GM23338 (cell line): ENCODE measurements around the gene FHDC1. TPM values are rescaled to one million over a fixed set of nuclear protein-coding genes. Genes with fewer than 3 reads are reported as not detected.

ENCODE experiments used
- ATAC-seq: fragments of 200-7000 bp; cut with Tn5 transposase; 3 replicates; pipeline ENCODE4 v1.9.1; 2020
- DNase-seq: peaks from one replicate; pipeline ENCODE4 v3.0.0-alpha.2; 2015; ENCODE audit warnings: low spot score
- H2AFZ ChIP-seq: fragments of 200-600 bp; sonication (generic); 2 replicates; pipeline ENCODE4 v1.8.0; 2016; ENCODE audit warnings: antibody characterized with exemption, mild to moderate bottlenecking, moderate library complexity
- H3F3A ChIP-seq: fragments of 200-600 bp; sonication (generic); replicated peaks from 2 replicates; pipeline ENCODE4 v1.8.0; 2017; ENCODE audit warnings: antibody characterized with exemption, mixed run types, low read depth
- H3K27ac ChIP-seq: fragments of 200-600 bp; sonication (generic); 2 replicates; pipeline ENCODE4 v1.6.1; 2016; ENCODE audit warnings: low read depth
- H3K27me3 ChIP-seq: fragments of 200-600 bp; sonication (generic); 2 replicates; pipeline ENCODE4 v1.8.0; 2016; ENCODE audit warnings: mild to moderate bottlenecking, mixed run types, moderate library complexity; ENCODE audit not compliant: insufficient read depth
- H3K36me3 ChIP-seq: fragments of 200-600 bp; sonication (generic); 2 replicates; pipeline ENCODE4 v1.8.0; 2016; ENCODE audit warnings: mild to moderate bottlenecking; ENCODE audit not compliant: insufficient read depth
- H3K4me1 ChIP-seq: fragments of 200-600 bp; sonication (generic); 2 replicates; pipeline ENCODE4 v1.8.0; 2016; ENCODE audit warnings: mild to moderate bottlenecking, moderate library complexity; ENCODE audit not compliant: insufficient read depth
- H3K4me2 ChIP-seq: fragments of 200-600 bp; sonication (generic); 2 replicates; pipeline ENCODE4 v1.7.1; 2017; ENCODE audit warnings: mixed run types
- H3K4me3 ChIP-seq: fragments of 200-600 bp; sonication (generic); 2 replicates; pipeline ENCODE4 v1.6.1; 2016; ENCODE audit warnings: mixed run types
- H3K79me2 ChIP-seq: fragments of 200-600 bp; sonication (generic); replicated peaks from 2 replicates; pipeline ENCODE4 v1.8.0; 2017; ENCODE audit warnings: mild to moderate bottlenecking; ENCODE audit not compliant: insufficient read depth
- H3K9me2 ChIP-seq: fragments of 200-600 bp; sonication (generic); 2 replicates; pipeline ENCODE4 v1.8.0; 2017; ENCODE audit not compliant: insufficient read depth
- H4K20me1 ChIP-seq: fragments of 200-600 bp; sonication (generic); replicated peaks from 2 replicates; pipeline ENCODE4 v1.8.0; 2017; ENCODE audit warnings: mild to moderate bottlenecking; ENCODE audit not compliant: insufficient read depth
- H3K27ac Mint-ChIP-seq: 2 replicates; pipeline ENCODE4 v1.8.0; 2020; ENCODE audit warnings: inconsistent platforms, mild to moderate bottlenecking, moderate library complexity, mixed read lengths
- H3K27me3 Mint-ChIP-seq: 3 replicates; pipeline ENCODE4 v1.8.0; 2022; ENCODE audit warnings: low read depth, mild to moderate bottlenecking, moderate library complexity, mixed read lengths, inconsistent platforms; ENCODE audit not compliant: insufficient read depth, poor library complexity
- H3K36me3 Mint-ChIP-seq: 3 replicates; pipeline ENCODE4 v1.8.0; 2021; ENCODE audit warnings: low read depth, mild to moderate bottlenecking, inconsistent platforms, moderate library complexity, mixed read lengths
- H3K4me1 Mint-ChIP-seq: 3 replicates; pipeline ENCODE4 v1.8.0; 2020; ENCODE audit warnings: mild to moderate bottlenecking, inconsistent platforms, mixed read lengths
- H3K4me3 Mint-ChIP-seq: 3 replicates; pipeline ENCODE4 v1.8.0; 2021; ENCODE audit warnings: moderate library complexity, mild to moderate bottlenecking, inconsistent platforms, mixed read lengths
- H3K9me3 Mint-ChIP-seq: 3 replicates; pipeline ENCODE4 v1.8.0; 2020; ENCODE audit warnings: moderate library complexity, mild to moderate bottlenecking, inconsistent platforms, mixed read lengths
- CREB1 ChIP-seq: fragments of 250-450 bp; sonication (Bioruptor Pico); IDR thresholded peaks from 2 replicates; pipeline ENCODE4 v1.5.0; 2020; ENCODE audit warnings: low read depth, mild to moderate bottlenecking, moderate library complexity
- EZH2 ChIP-seq: fragments of 200-600 bp; sonication (generic); IDR thresholded peaks from one replicate; pipeline ENCODE4 v1.8.0; 2017; ENCODE audit warnings: antibody characterized with exemption, mild to moderate bottlenecking, low read depth; ENCODE audit not compliant: unreplicated experiment
- EZH2phosphoT487 ChIP-seq: fragments of 200-600 bp; sonication (generic); IDR thresholded peaks from one replicate; pipeline ENCODE4 v1.8.1; 2018; ENCODE audit warnings: antibody characterized with exemption; ENCODE audit not compliant: unreplicated experiment
- JUNB ChIP-seq: IDR thresholded peaks from one replicate; pipeline ENCODE4 v1.6.1; 2016; ENCODE audit warnings: antibody characterized with exemption; ENCODE audit not compliant: unreplicated experiment
- NANOG ChIP-seq: IDR thresholded peaks from 2 replicates; pipeline ENCODE4 v1.6.1; 2016; ENCODE audit warnings: antibody characterized with exemption, borderline replicate concordance
- POLR2AphosphoS5 ChIP-seq: IDR thresholded peaks from 2 replicates; pipeline ENCODE4 v1.6.1; 2016; ENCODE audit warnings: antibody characterized with exemption, low read depth
- STAT1 ChIP-seq: IDR thresholded peaks from one replicate; pipeline ENCODE4 v1.6.1; 2016; ENCODE audit warnings: antibody characterized with exemption; ENCODE audit not compliant: unreplicated experiment
- ZNF114 ChIP-seq: fragments of 250-450 bp; sonication (Bioruptor Pico); IDR thresholded peaks from 2 replicates; pipeline ENCODE4 v1.5.0; 2020; ENCODE audit warnings: mild to moderate bottlenecking, moderate library complexity
- ZNF331 ChIP-seq: fragments of 250-450 bp; sonication (Bioruptor Pico); IDR thresholded peaks from 2 replicates; pipeline ENCODE4 v1.5.0; 2020; ENCODE audit warnings: low read depth, mild to moderate bottlenecking, moderate library complexity
- polyA plus RNA-seq: library from polyadenylated mRNA; unstranded; fragments of >200 nt; fragmentation: Nextera tagmentation; extraction: Ambion mirVana; gene quantifications from 2 replicates; pipeline ENCODE4 v1.2.1, GENCODE V29; 2016
- total RNA-seq: library from RNA; depleted of rRNA; stranded (reverse); fragments of >200 nt; shearing (Covaris generic); gene quantifications from 2 replicates; pipeline ENCODE4 v1.2.3, GENCODE V29; 2014
- TF ChIP-seq, protein P1 (sequence below): fragments of 250-450 bp; sonication (Bioruptor Pico); IDR thresholded peaks from 2 replicates; pipeline ENCODE4 v1.5.0; 2020; ENCODE audit warnings: mild to moderate bottlenecking, moderate library complexity
- TF ChIP-seq, protein P2 (sequence below): IDR thresholded peaks from 2 replicates; pipeline ENCODE4 v1.6.1; 2016; ENCODE audit warnings: antibody characterized with exemption
- TF ChIP-seq, protein P3 (sequence below), 2 experiments: fragments of 200-600 bp in 1 of 2; sonication (generic) in 1 of 2; conservative IDR thresholded peaks; 2 replicates each; pipeline versions ENCODE4 v1.5.1 to v1.6.1; 2016 to 2017; ENCODE audit warnings: antibody characterized with exemption in 2 of 2, low read depth in 2 of 2, mild to moderate bottlenecking in 2 of 2, moderate library complexity in 1 of 2

Gene FHDC1
- total and polyA plus RNA-seq, 2 experiments from 2014 or later = 9.5 to 22.8 TPM

DNA sequence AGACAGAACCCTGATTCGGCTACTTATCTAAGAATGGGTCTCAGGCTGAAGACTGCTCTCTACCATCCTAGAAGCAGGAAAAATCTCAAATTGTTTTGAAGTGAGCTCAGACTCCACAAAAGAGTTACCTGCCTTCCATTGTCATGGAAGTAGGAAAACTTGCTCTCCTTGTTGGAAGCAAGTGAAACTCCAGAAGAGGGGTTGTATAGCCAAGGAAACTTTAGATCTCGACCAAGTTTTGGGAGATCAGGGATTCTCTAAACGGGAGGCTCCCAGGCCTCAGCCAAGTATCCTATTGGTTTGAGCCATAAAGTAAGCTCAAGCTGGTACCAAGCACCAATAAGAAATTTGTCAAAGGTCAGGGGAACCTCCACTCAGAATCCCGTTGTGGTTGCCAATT, 9.2 kb upstream of the FHDC1 start:
- peaks cover 57% of the 10 kb centered on the region for H3K4me1 Mint-ChIP-seq
- peaks cover 8% of the 10 kb centered on the region for H3K27me3 Mint-ChIP-seq
- peak overlapping the region; percentile 23 for H3K4me3 ChIP-seq
- DNase-seq (peak; percentile 72), ATAC-seq (peak; percentile 73)
- H3K27ac Mint-ChIP-seq = no peak overlapping the region
- H3K27me3 ChIP-seq = no peaks in the 10 kb centered on the region
- TF ChIP-seq, protein P1, sequence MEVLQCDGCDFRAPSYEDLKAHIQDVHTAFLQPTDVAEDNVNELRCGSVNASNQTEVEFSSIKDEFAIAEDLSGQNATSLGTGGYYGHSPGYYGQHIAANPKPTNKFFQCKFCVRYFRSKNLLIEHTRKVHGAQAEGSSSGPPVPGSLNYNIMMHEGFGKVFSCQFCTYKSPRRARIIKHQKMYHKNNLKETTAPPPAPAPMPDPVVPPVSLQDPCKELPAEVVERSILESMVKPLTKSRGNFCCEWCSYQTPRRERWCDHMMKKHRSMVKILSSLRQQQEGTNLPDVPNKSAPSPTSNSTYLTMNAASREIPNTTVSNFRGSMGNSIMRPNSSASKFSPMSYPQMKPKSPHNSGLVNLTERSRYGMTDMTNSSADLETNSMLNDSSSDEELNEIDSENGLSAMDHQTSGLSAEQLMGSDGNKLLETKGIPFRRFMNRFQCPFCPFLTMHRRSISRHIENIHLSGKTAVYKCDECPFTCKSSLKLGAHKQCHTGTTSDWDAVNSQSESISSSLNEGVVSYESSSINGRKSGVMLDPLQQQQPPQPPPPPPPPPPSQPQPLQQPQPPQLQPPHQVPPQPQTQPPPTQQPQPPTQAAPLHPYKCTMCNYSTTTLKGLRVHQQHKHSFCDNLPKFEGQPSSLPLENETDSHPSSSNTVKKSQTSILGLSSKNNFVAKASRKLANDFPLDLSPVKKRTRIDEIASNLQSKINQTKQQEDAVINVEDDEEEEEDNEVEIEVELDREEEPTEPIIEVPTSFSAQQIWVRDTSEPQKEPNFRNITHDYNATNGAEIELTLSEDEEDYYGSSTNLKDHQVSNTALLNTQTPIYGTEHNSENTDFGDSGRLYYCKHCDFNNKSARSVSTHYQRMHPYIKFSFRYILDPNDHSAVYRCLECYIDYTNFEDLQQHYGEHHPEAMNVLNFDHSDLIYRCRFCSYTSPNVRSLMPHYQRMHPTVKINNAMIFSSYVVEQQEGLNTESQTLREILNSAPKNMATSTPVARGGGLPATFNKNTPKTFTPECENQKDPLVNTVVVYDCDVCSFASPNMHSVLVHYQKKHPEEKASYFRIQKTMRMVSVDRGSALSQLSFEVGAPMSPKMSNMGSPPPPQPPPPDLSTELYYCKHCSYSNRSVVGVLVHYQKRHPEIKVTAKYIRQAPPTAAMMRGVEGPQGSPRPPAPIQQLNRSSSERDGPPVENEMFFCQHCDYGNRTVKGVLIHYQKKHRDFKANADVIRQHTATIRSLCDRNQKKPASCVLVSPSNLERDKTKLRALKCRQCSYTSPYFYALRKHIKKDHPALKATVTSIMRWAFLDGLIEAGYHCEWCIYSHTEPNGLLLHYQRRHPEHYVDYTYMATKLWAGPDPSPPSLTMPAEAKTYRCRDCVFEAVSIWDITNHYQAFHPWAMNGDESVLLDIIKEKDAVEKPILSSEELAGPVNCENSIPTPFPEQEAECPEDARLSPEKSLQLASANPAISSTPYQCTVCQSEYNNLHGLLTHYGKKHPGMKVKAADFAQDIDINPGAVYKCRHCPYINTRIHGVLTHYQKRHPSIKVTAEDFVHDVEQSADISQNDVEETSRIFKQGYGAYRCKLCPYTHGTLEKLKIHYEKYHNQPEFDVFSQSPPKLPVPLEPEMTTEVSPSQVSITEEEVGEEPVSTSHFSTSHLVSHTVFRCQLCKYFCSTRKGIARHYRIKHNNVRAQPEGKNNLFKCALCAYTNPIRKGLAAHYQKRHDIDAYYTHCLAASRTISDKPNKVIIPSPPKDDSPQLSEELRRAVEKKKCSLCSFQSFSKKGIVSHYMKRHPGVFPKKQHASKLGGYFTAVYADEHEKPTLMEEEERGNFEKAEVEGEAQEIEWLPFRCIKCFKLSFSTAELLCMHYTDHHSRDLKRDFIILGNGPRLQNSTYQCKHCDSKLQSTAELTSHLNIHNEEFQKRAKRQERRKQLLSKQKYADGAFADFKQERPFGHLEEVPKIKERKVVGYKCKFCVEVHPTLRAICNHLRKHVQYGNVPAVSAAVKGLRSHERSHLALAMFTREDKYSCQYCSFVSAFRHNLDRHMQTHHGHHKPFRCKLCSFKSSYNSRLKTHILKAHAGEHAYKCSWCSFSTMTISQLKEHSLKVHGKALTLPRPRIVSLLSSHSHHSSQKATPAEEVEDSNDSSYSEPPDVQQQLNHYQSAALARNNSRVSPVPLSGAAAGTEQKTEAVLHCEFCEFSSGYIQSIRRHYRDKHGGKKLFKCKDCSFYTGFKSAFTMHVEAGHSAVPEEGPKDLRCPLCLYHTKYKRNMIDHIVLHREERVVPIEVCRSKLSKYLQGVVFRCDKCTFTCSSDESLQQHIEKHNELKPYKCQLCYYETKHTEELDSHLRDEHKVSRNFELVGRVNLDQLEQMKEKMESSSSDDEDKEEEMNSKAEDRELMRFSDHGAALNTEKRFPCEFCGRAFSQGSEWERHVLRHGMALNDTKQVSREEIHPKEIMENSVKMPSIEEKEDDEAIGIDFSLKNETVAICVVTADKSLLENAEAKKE (CRISPR knock-in tag) = peak; percentile 93
- TF ChIP-seq JUNB (no peak), ZNF331 (CRISPR knock-in tag) (no peak)
- TF ChIP-seq, protein P2, sequence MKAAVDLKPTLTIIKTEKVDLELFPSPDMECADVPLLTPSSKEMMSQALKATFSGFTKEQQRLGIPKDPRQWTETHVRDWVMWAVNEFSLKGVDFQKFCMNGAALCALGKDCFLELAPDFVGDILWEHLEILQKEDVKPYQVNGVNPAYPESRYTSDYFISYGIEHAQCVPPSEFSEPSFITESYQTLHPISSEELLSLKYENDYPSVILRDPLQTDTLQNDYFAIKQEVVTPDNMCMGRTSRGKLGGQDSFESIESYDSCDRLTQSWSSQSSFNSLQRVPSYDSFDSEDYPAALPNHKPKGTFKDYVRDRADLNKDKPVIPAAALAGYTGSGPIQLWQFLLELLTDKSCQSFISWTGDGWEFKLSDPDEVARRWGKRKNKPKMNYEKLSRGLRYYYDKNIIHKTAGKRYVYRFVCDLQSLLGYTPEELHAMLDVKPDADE = no peak
- H4K20me1 ChIP-seq = no peaks in the 10 kb centered on the region
- peak overlapping the region; percentile 82 for H3K27ac ChIP-seq
- no peak overlapping the region for H2AFZ ChIP-seq
- H3K4me2 ChIP-seq = peak overlapping the region; percentile 58
- no peak overlapping the region for H3K4me3 Mint-ChIP-seq
- H3F3A ChIP-seq = no peaks in the 10 kb centered on the region
- peaks cover 53% of the 10 kb centered on the region for H3K4me1 ChIP-seq
- no peaks in the 10 kb centered on the region for H3K79me2 ChIP-seq
- peaks cover 2% of the 10 kb centered on the region for H3K9me3 Mint-ChIP-seq
- peaks cover under 1% of the 10 kb centered on the region; the same call in 1 of the 2 replicates for H3K36me3 ChIP-seq
- H3K36me3 Mint-ChIP-seq = peaks cover 4% of the 10 kb centered on the region; the same call in 2 of the 3 replicates
- no peaks in the 10 kb centered on the region; the same call in 1 of the 2 replicates for H3K9me2 ChIP-seq

DNA sequence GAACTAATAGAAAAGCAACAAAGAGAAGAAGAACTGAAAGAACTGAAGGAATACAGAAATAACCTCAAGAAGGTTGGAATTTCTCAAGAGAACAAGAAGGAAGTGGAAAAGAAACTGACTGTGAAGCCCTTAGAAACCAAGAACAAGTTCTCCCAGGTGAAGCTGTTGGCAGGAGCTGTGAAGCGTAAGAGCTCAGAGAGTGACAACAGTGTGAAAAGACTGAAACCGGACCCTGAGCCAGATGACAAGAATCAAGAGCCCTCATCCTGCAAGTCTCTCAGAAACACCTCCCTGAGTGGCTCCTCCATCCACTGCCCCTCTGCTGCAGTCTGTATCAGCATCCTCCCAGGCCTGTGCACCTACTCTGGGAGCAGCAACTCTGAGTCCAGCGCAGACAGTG, 8.4 kb upstream of the FHDC1 start:
- Mint-ChIP-seq H3K27ac (no peak overlapping the region), H3K27me3 (peaks cover 8% of the 10 kb centered on the region), H3K36me3 (peaks cover 2% of the 10 kb centered on the region; the same call in 2 of the 3 replicates), H3K9me3 (no peaks in the 10 kb centered on the region), H3K4me3 (no peak overlapping the region), H3K4me1 (peaks cover 57% of the 10 kb centered on the region)
- Histone ChIP-seq H3F3A (no peaks in the 10 kb centered on the region), H3K36me3 (no peaks in the 10 kb centered on the region), H3K9me2 (no peaks in the 10 kb centered on the region; the same call in 1 of the 2 replicates), H3K79me2 (no peaks in the 10 kb centered on the region), H3K4me3 (no peak overlapping the region), H3K27me3 (no peaks in the 10 kb centered on the region), H3K4me2 (no peak overlapping the region), H3K27ac (no peak overlapping the region), H3K4me1 (peaks cover 53% of the 10 kb centered on the region), H2AFZ (no peak overlapping the region), H4K20me1 (no peaks in the 10 kb centered on the region)
- TF ChIP-seq ZNF114 (CRISPR knock-in tag) (no peak), JUNB (no peak), CREB1 (CRISPR knock-in tag) (no peak), EZH2 (no peak), POLR2AphosphoS5 (no peak), ZNF331 (CRISPR knock-in tag) (no peak), STAT1 (no peak), EZH2phosphoT487 (no peak), NANOG (no peak)
- TF ChIP-seq, protein P2 = no peak
- TF ChIP-seq, protein P3, sequence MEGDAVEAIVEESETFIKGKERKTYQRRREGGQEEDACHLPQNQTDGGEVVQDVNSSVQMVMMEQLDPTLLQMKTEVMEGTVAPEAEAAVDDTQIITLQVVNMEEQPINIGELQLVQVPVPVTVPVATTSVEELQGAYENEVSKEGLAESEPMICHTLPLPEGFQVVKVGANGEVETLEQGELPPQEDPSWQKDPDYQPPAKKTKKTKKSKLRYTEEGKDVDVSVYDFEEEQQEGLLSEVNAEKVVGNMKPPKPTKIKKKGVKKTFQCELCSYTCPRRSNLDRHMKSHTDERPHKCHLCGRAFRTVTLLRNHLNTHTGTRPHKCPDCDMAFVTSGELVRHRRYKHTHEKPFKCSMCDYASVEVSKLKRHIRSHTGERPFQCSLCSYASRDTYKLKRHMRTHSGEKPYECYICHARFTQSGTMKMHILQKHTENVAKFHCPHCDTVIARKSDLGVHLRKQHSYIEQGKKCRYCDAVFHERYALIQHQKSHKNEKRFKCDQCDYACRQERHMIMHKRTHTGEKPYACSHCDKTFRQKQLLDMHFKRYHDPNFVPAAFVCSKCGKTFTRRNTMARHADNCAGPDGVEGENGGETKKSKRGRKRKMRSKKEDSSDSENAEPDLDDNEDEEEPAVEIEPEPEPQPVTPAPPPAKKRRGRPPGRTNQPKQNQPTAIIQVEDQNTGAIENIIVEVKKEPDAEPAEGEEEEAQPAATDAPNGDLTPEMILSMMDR (conservative IDR thresholded peaks at IDR 0.05; ENCODE audit: low read depth in 2 of 2) = no peak
- ATAC-seq = no peak
- no peak for DNase-seq
